Right lobe of liver (tissue), 4 donors: Measurements from ENCODE around the gene TGFA.

ENCODE experiments used
- POLR2A ChIP-seq: fragments of 450-650 bp; IDR thresholded peaks from one replicate; pipeline ENCODE4 v1.6.1; 2017; ENCODE audit warnings: antibody characterized with exemption, mild to moderate bottlenecking
- TF ChIP-seq, protein P1 (sequence below), 4 donors: fragments of 200-600 bp in 3 of 4; fragments of 450-650 bp in 1 of 4; IDR thresholded peaks; one replicate each; pipeline versions ENCODE4 v1.5.1 to v1.8.0; 2016 to 2022; ENCODE audit warnings: antibody characterized with exemption in 4 of 4, mild to moderate bottlenecking in 2 of 4
- donor health status: DM: no; HTN: no; CAD: no.
- donor health status: DM: no; HTN: no; CAD: no.
- donor health status: DM: no; HTN: yes; CAD: no.

DNA sequence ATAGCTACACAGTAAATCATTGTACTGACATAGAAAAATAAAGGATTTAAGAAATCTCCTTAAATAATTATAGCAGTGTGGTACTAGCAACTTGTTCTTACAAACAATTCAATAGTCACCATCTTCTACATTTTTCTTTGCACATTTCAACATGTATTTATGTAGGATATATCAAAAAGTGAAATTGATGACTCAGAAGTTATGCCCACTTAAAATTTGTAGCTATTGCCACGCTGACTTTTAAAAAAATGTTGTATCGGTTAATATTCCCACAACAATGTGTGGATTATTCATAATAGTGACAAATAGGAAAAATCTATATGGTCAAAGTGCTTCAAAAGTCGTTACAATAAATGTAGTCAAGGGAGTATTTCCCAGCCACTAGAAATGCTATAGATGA is 6.7 kb downstream of the TGFA start:
- TF ChIP-seq, protein P1, sequence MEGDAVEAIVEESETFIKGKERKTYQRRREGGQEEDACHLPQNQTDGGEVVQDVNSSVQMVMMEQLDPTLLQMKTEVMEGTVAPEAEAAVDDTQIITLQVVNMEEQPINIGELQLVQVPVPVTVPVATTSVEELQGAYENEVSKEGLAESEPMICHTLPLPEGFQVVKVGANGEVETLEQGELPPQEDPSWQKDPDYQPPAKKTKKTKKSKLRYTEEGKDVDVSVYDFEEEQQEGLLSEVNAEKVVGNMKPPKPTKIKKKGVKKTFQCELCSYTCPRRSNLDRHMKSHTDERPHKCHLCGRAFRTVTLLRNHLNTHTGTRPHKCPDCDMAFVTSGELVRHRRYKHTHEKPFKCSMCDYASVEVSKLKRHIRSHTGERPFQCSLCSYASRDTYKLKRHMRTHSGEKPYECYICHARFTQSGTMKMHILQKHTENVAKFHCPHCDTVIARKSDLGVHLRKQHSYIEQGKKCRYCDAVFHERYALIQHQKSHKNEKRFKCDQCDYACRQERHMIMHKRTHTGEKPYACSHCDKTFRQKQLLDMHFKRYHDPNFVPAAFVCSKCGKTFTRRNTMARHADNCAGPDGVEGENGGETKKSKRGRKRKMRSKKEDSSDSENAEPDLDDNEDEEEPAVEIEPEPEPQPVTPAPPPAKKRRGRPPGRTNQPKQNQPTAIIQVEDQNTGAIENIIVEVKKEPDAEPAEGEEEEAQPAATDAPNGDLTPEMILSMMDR (IDR thresholded peaks at IDR 0.05): no peak
- TF ChIP-seq POLR2A: no peak
